Measurements from ENCODE around the gene FCGBP.

The FCGBP gene

DNA sequence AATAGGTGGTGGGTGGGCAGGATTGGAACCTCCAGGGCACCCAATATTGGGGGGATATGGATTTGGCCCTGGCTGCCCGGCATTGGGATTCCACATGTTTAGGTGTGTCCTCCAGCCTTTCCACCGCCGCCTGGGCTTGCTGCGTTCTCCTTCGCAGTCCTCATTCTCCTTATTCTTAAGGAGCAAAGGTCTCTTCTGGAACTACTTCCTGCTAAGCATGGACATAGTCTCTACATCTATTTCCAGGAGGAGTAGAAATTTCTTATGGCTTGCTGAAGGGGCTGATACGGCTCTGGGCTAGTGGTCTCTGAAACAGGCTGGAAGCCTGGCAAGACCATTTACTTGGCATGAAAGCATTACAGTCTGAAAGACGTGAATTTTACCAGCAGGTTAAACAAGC, 9.2 kb upstream of the FCGBP start:
- no peak for DNase-seq

- no peak for DNase-seq
These were observed 7.9 kb upstream of the FCGBP start for GRCh38 chr19:39942366-39942730.

DNA sequence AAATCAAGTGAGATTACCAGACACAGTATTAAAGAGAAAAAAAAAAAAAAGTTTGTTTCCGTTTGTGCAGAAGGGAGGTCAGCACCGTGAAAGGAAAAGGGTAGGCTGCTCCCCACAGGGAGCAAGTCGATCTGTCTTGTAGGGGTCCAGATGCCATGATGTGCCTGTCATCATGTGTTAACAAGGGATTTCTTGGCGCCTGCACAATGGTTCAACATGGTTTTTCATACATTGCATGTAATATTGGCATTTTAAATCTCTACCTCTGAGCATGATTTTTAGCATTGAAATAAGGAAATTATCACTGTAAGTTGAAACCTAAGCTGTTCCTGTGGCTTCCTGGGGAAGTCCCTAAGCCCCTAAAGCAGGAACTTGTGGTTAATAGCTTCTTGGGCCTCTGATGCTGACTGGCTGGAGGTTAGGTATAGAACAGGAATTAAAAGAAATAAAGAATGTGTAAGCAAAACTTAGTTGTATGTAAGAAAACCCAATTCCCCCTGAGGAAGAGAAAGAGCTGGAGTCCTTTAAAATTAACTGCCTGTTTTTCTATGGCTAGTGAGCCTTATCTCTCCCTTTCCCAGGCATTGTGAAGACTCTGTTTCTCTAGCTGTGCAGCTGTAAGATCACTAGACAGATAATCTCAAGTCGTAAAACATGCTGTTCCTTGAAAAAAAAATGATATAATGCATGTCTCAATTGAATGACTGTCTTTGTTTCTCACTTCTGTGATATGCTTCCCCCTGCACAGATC, 7.4 kb upstream of the FCGBP start:
- no peak for DNase-seq

DNA sequence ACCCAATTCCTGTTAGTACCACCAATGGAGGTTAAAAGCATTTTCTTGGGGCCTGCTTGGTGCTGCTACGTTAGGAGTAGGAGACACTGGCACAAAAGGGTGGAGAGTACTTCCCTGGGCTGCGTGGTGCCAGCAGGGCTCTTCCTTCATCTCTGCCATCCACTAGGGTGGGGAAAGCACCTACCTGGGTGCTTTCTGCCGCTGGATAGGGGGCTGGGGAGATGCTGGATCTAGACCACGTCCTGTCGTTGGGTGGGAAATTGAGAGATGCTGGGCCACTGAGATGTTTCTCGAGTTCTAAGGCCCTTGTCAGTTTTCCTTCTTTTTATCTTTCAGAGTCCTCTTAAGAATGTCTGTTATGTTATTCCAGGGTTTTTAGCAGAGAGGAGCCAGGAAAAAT, 6.7 kb upstream of the FCGBP start:
- DNase-seq: no peak

DNA sequence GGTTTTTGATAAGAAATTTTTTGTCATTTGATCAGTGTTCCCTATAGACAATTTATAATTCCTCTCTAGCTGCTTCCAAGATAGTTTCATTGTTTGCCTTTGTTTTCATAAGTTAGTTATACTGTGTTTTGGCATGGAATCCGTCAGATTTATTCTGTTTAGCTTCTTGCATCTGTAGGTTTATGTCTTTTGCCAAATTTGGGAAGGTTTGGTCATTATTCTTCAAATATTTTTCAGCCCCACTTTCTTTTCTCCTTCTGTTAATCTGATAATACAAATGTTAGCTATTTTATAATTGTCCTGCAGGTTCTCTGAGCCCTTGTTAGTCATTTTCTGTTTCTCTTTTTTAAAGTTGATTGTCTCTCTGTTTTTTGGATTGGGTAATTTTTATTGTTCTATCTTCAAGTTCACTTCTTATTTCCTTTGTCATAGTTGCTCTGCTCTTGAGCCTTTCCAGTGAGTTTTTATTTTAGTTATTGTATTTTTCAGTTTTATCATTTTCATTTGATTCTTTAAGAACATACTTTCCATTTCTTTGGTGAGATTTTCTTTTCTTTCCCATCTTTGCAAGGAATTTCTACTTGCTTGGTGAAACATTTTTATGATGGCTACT, 5.9 kb upstream of the FCGBP start:
- DNase-seq: no peak

DNA sequence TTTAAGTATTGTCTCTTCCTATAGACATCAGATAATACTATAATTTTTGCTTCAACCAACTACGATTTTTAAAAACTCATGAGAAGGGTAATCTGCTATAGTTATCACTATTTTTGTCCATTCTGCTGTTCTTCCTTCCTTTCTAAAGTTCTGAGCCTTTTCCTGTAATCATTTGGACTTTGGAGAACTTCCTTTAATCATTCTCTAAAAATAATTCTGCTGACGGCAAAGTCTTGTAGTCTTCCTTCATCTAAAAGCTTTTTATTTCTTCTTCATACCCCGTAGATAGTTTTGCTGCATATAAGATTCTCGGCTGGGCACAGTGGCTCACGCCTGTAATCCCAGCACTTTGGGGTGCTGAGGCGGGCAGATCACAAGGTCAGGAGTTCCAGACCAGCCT, 5.1 kb upstream of the FCGBP start:
- DNase-seq: no peak

GRCh38 chr19:39937787-39938186, 3.4 kb upstream of the FCGBP start:
- DNase-seq: no peak

GRCh38 chr19:39937094-39937720, 2.8 kb upstream of the FCGBP start:
- no peak for DNase-seq

DNA sequence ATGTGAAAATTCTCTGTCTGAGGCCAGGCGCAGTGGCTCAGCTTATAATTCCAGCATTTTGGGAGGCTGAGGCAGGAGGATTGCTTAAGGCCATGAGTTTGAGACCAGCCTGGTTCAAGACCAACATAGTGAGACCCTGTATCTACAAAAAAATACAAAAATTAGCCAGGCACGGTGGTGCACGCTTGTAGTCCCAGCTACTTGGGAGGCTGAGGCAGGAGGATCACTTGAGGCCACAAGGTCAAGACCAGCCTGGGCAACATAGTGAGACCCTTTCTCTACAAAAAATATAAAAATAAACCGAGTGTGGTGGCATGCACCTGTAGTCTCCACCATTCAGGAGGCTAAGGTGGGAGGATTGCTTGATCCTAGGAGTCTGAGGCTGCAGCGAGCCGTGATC, 2.2 kb upstream of the FCGBP start:
- DNase-seq: no peak

DNA sequence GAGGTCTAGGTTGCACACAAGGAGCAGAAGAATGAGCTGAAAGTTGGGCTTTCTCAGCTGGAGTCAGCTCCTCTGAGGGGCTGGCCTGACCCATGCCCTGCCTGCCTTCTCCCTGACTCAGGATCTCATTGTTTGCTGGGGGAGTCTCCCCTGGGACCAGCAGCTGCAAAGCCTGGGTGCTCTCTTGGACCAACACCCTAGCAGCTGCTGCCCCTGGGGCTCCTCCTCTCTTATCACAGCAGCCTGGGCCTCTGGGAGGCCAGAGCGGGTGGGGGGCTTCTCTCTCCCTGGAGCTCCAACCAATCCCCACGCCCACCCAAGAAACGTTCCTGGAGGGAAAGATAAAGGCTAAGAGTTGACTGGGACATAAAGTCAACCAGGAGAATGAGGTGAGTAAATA, 1.6 kb upstream of the FCGBP start:
- DNase-seq: no peak

DNA sequence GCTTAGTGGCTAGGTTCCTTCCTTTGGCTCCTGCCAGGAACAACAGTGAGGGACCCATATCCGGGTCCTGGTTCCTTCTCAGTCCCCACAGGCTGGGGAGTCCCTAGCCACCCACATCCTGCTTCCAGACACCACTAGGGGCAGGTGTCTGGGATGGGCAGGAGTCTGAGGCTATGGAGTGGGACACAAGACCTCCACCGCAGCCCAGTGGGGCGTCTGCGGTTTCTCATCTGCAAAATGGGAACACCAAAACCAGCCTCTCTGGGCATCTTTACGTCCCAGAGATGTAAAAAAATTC, 879 bp upstream of the FCGBP start:
- DNase-seq: no peak

GRCh38 chr19:39929750-39930149, 4.7 kb downstream of the FCGBP start:
- no peak for DNase-seq

DNA sequence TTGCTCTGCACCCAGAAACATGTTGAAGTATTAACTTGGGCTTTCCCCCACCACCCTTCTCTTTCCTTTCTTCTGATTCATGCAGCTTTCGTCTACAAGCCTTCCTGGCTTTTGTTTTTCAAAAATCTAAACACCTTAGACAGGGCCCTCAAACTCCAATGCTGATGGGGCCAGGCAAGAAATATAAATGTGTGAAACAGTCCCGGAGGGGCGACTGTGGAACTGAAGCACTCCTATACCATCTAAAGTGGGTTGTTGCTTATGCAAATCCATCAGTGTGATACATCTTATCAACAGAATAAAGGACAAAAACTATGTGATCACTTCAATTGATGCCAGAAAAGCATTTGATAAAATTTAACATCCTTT, 6.1 kb downstream of the FCGBP start:
- DNase-seq: no peak

GRCh38 chr19:39927524-39928356, 6.7 kb downstream of the FCGBP start:
- DNase-seq: no peak

DNA sequence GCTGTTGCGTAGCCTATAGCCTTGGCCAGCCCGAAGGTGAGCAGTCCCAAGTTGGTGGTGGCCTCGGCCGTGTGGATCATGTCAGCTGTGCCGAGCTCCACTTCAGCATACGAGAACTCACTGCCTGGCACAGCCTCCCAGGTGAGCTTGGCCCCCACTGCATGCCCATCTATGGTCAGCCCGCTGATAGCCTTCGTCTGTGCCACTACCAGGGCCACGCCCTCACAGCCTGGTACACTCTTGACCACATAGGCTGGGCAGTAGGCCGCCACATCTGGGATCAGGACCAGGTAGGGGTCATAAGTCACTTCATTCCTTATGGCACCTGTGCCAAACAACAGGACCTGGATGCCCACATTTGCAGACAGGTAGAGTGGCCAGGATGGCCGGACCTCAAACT, 7.4 kb downstream of the FCGBP start:
- DNase-seq: no peak

DNA sequence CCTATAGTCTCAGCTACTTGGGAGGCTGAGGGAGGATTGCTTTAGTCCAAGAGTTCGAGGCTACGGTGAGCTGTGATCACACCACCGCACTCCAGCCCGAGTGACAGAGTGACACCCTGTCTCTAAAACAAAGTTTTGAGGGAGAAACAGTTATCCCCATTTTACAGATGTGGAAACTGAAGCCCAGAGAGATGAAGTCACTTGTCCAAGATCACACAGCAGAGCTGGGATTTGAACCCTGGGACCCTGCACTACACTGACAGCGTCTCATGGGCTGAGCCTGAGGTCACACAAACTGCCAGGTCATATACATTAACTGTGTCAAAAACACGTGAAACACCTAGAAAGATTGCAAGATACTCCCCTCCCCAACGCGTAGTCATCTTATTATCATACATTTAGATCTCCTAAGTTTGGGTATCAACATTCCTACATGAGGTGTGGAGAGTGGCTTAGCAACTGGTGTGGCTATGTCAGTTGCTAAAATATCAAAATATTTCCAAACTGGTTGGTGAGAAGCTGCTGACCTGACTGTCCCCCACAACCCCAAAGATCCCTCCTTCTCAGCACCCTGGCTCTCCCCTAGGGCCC, 8.2 kb downstream of the FCGBP start:
- DNase-seq: no peak

- DNase-seq: no peak
These were observed 9.5 kb downstream of the FCGBP start for GRCh38 chr19:39924952-39925351.

GRCh38 chr19:39924389-39924788, 10.0 kb downstream of the FCGBP start:
- DNase-seq: no peak

GRCh38 chr19:39923862-39924261, 10.6 kb downstream of the FCGBP start:
- no peak for DNase-seq

- DNase-seq: no peak
These were observed 14.5 kb downstream of the FCGBP start for GRCh38 chr19:39919976-39920375.

DNA sequence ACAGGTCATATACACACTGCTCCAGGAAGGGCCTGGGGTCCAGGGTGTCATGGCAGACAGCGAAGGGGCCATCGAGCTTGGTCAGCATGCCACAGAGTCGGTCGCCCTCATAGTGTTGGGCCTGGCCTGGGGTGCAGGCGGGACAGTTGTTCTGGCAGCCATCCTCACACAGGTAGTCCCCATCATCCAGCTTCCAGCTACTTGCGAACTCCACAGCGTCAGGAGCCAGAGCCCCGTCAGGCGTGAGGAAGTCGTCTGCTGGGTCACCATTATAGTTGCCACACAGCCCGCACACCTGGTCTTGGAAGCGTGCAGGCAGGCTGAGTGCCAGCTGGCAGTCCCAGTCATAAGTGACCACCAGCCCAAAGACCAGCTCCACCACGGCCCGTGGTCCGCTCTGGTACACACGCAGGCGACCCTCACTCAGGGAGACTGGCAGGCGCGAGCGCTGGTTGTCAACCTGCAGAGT, 16.2 kb downstream of the FCGBP start:
- no peak for DNase-seq

DNA sequence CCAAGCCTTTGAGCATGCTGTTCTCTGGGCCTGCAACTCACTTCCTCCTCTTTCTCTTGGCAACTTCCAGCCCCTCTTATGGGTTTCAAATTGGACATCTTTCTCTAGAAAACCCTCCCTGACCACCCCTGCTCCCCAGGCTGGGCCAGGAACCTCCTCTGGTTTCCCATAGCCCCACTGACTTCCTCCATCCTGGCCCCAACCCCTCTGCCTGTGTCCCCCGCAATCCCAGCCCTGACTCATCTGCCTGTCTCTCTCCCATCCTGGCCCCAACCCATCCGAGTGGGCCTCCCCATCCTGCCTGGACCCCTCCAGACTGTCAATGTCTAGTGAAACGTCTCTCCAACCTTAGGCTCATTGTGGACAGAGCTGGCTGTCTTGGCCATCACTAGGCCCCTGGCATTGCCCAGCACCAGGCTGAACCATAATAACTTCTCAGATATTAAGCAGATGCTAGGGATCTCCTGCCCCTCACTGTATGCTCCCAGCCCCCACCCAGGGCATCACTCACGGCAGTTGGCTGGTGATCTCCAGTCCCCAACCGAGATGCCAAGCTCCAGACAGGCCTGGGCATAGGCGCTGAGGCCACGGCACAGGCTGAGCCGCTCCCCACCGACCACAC, 16.8 kb downstream of the FCGBP start:
- DNase-seq: no peak

- no peak for DNase-seq
These were observed 17.5 kb downstream of the FCGBP start for GRCh38 chr19:39916851-39917396.

All from femur (tissue), 1 donor.